22Rv1 (cell line): ENCODE measurements around the gene UGT1A8.

Experiments used
- ZFX ChIP-seq: fragments of 450-650 bp; IDR thresholded peaks from 2 replicates; pipeline ENCODE4 v1.6.1; 2017; ENCODE audit warnings: antibody characterized with exemption, borderline replicate concordance
- TF ChIP-seq, protein P1 (sequence below): fragments of 450-650 bp; IDR thresholded peaks from 2 replicates; pipeline ENCODE4 v1.5.1; 2017; ENCODE audit warnings: mild to moderate bottlenecking

DNA sequence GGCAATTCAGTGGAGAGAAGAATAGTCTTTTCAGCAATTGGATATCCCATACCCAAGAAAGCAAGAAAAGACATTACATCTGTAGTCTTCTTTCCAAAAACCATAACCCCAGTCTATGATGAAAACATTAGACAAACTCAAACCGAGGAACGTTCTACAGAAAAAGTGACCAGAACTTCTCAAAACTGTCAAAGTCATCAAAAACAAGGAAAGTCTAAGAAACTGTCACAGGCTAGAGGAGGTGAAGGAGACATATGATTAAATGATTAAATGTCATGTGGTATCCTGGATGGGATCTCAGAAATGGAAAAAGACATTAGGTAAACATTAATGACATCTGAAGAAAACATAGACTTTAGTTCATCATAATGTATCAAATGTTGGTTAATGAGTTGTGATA is 46.0 kb upstream of the UGT1A8 start:
- TF ChIP-seq, protein P1, sequence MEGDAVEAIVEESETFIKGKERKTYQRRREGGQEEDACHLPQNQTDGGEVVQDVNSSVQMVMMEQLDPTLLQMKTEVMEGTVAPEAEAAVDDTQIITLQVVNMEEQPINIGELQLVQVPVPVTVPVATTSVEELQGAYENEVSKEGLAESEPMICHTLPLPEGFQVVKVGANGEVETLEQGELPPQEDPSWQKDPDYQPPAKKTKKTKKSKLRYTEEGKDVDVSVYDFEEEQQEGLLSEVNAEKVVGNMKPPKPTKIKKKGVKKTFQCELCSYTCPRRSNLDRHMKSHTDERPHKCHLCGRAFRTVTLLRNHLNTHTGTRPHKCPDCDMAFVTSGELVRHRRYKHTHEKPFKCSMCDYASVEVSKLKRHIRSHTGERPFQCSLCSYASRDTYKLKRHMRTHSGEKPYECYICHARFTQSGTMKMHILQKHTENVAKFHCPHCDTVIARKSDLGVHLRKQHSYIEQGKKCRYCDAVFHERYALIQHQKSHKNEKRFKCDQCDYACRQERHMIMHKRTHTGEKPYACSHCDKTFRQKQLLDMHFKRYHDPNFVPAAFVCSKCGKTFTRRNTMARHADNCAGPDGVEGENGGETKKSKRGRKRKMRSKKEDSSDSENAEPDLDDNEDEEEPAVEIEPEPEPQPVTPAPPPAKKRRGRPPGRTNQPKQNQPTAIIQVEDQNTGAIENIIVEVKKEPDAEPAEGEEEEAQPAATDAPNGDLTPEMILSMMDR = no peak
- no peak for TF ChIP-seq ZFX
